K562 (cell line): ENCODE results near the gene FCAMR. TPM values are rescaled to one million over a fixed set of nuclear protein-coding genes. Genes with fewer than 3 reads are reported as not detected.
A peak's percentile ranks its signal among the peaks of the same experiment; 100 is the strongest.

Source experiments
- ATAC-seq: fragments of 200-7000 bp; cut with Tn5 transposase; 3 replicates; pipeline ENCODE4 v1.9.1; 2020; ENCODE audit warnings: moderate library complexity
- BruUV-seq: library from RNA; stranded (reverse); fragments of 400-500 nt; replicated peaks from 2 replicates; lab custom pipeline; 2021; lab: Mats Ljungman, UMichigan
- CTCF ChIA-PET: fragments of 300-600 bp; formaldehyde crosslinking; extraction: SDS; loops from one replicate; lab custom pipeline; 2021; ENCODE audit warnings: low intra/inter-chr PET ratio; lab: Yijun Ruan, JAX
- POLR2A ChIA-PET: fragments of 300-600, 350-650 bp; sonication (Branson Sonifier 250); formaldehyde crosslinking; extraction: SDS; loops from one replicate; lab custom pipeline; 2021; ENCODE audit warnings: antibody characterized with exemption, inconsistent platforms; lab: Yijun Ruan, JAX
- DNase-seq, 4 experiments: peaks; one replicate each; pipeline versions ENCODE4 v3.0.0 to v3.0.0-alpha.2; 2011 to 2018; ENCODE audit warnings: low spot score in 3 of 4, mixed read lengths in 3 of 4; ENCODE audit errors: extremely low read depth in 1 of 4
- FAIRE-seq: peaks from 2 replicates; lab custom pipeline; 2011; peaks lifted over from hg19 to GRCh38; lab: Jason Lieb, UNC
- H2AFZ ChIP-seq: 2 replicates; pipeline ENCODE4 v1.6.0; 2011; ENCODE audit warnings: low read depth, low read length, control low read depth, inconsistent platforms
- H3K27ac ChIP-seq: fragments of 200-600 bp; 3 replicates; pipeline ENCODE4 v1.8.0; 2011; ENCODE audit warnings: low read depth, mild to moderate bottlenecking, control low read depth, inconsistent platforms, low read length, moderate library complexity, mixed read lengths; ENCODE audit errors: extremely low read depth
- H3K27me3 ChIP-seq, 2 experiments: fragments of 300-600 bp in 1 of 2; 2 replicates in 1 of 2; 3 replicates in 1 of 2; pipeline versions ENCODE4 v1.6.0 to v1.8.0; 2011; ENCODE audit warnings: inconsistent platforms in 2 of 2, low read length in 2 of 2, mild to moderate bottlenecking in 1 of 2, mixed read lengths in 1 of 2, moderate library complexity in 1 of 2; ENCODE audit not compliant: control insufficient read depth in 2 of 2, insufficient read depth in 2 of 2
- H3K36me3 ChIP-seq: fragments of 300-600 bp; 3 replicates; pipeline ENCODE4 v1.8.0; 2011; ENCODE audit warnings: mild to moderate bottlenecking, low read length, inconsistent platforms; ENCODE audit not compliant: control insufficient read depth, insufficient read depth
- H3K4me1 ChIP-seq, 2 experiments: fragments of 200-600 bp in 1 of 2; replicated peaks in 1 of 2; 2 replicates in 1 of 2; 3 replicates in 1 of 2; pipeline versions ENCODE4 v1.5.1 to v1.8.0; 2011; ENCODE audit warnings: inconsistent platforms in 2 of 2, low read length in 2 of 2, mild to moderate bottlenecking in 1 of 2, mixed read lengths in 1 of 2, moderate library complexity in 1 of 2; ENCODE audit not compliant: control insufficient read depth in 2 of 2, insufficient read depth in 2 of 2
- H3K4me2 ChIP-seq: 2 replicates; pipeline ENCODE4 v1.6.1; 2011; ENCODE audit warnings: low read length, control low read depth, inconsistent platforms, mixed read lengths; ENCODE audit not compliant: insufficient read depth
- H3K4me3 ChIP-seq: fragments of 200-600 bp; sonication (generic), shearing (Covaris generic); 2 replicates; pipeline ENCODE4 v1.5.1; 2016; ENCODE audit warnings: control low read depth, inconsistent platforms
- H3K79me2 ChIP-seq: fragments of 200-600 bp; 3 replicates; pipeline ENCODE4 v1.8.0; 2011; ENCODE audit warnings: low read length, inconsistent platforms; ENCODE audit not compliant: control insufficient read depth, insufficient read depth
- H3K9ac ChIP-seq, 2 experiments: 2 replicates each; pipeline versions ENCODE4 v1.6.0 to v1.6.1; 2011; ENCODE audit warnings: low read depth in 2 of 2, low read length in 2 of 2, control low read depth in 1 of 2, inconsistent platforms in 1 of 2, mild to moderate bottlenecking in 1 of 2, mixed read lengths in 1 of 2; ENCODE audit not compliant: insufficient read depth in 1 of 2
- H3K9me1 ChIP-seq: one replicate; pipeline ENCODE4 v1.6.0; 2011; ENCODE audit warnings: inconsistent platforms, mild to moderate bottlenecking, low read length, moderate library complexity; ENCODE audit not compliant: control insufficient read depth, insufficient read depth
- H3K9me3 ChIP-seq: replicated peaks from 2 replicates; pipeline ENCODE4 v1.5.1; 2011; ENCODE audit warnings: low read depth, low read length, inconsistent platforms; ENCODE audit not compliant: control insufficient read depth, insufficient read depth
- H4K20me1 ChIP-seq: replicated peaks from 2 replicates; pipeline ENCODE4 v1.6.1; 2011; ENCODE audit warnings: low read length, inconsistent platforms, mixed read lengths; ENCODE audit not compliant: control insufficient read depth, insufficient read depth
- PKNOX1 ChIP-seq: fragments of 450-650 bp; IDR thresholded peaks from 2 replicates; pipeline ENCODE4 v1.6.1; 2016
- ZBTB9 ChIP-seq: fragments of 450-650 bp; formaldehyde crosslinking; IDR thresholded peaks from 2 replicates; pipeline ENCODE4 v1.4.0; 2020; ENCODE audit warnings: mild to moderate bottlenecking, moderate library complexity
- WGBS: fragments of 100-300 bp; shearing (Covaris generic); methylation state at CpG from one replicate; pipeline ENCODE4 v1.1.6; 2016; ENCODE audit warnings: low coverage, mixed read lengths; ENCODE audit not compliant: insufficient coverage; ENCODE audit errors: missing lambda C conversion rate; 5-methylcytosine and 5-hydroxymethylcytosine counted together
- in situ Hi-C: fragments of 300-500 bp; cut with MboI; formaldehyde crosslinking; loops from 4 replicates; pipeline ENCODE4 v1.15.0; 2018; ENCODE audit warnings: inconsistent platforms, mixed read lengths
- intact Hi-C: fragments of 100-400 bp; cut with micrococcal nuclease; formaldehyde crosslinking; loops from 2 replicates; pipeline ENCODE4 v1.14.2; 2022
- polyA plus RNA-seq, 8 experiments: library from polyadenylated mRNA; depleted of rRNA in 4 of 8; stranded (reverse) in 5 of 8; unstranded in 3 of 8; fragments of >200 nt; fragmentation: Nextera tagmentation in 2 of 8; fragmentation: Illumina TruSeq in 1 of 8; extraction: Ambion mirVana in 2 of 8; extraction: Trizol in 1 of 8; gene quantifications; 2 replicates each; pipeline versions ENCODE4 v1.2.1 to v1.2.3, GENCODE V29; 2011 to 2014; ENCODE audit warnings: inconsistent platforms in 1 of 8, missing spikeins in 1 of 8
- total RNA-seq, 7 experiments: library from RNA; depleted of rRNA in 6 of 7; stranded (reverse); fragments of >200 nt in 6 of 7; fragmentation: Illumina TruSeq in 2 of 7; extraction: Trizol in 2 of 7; gene quantifications; 2 replicates each; pipeline versions ENCODE4 v1.2.1 to v1.2.3, GENCODE V29; 2011 to 2021; ENCODE audit warnings: low replicate concordance in 1 of 7

The FCAMR gene
- total and polyA plus RNA-seq, 9 of the 15 experiments (the other 6 are each of a cell fraction or from before 2014, with no cell fraction given), result not detected

GRCh38 chr1:206915030-206915735 is 55.1 kb downstream of the FCAMR start:
- no peak overlapping the region for H3K4me3 ChIP-seq
- no peaks in the 10 kb centered on the region for H3K9me1 ChIP-seq
- no peak overlapping the region for H2AFZ ChIP-seq
- H3K79me2 ChIP-seq, result no peaks in the 10 kb centered on the region
- 0 out of 2 replicates have a peak, but pooled peaks cover 3% of the 10 kb centered on the region for H4K20me1 ChIP-seq
- in situ Hi-C loops (loop anchor here (25.0 kb wide), 1 partner anchor 303 kb away; the partner anchor contains the start of gene EIF2D), intact Hi-C loops (no loop called here)
- H3K4me2 ChIP-seq, result no peak overlapping the region
- WGBS, result 8% methylated on average over 15 of the region's 15 CpGs
- ChIA-PET CTCF (interaction anchor here (1.1 kb wide), 1 partner anchor 307 kb away, joined by 3 read pairs; no protein-coding TSS in a partner anchor), POLR2A (interaction anchor here (0.6 kb wide), 2 partner anchors 15 to 321 kb away, joined by 3 read pairs; no protein-coding TSS in a partner anchor)
- H3K27me3 ChIP-seq, result peaks cover 37 to 47% of the 10 kb centered on the region in 2 experiments
- no peaks in the 10 kb centered on the region for H3K36me3 ChIP-seq
- H3K9ac ChIP-seq, result no peak overlapping the region
- BruUV-seq, result no TSS peak
- FAIRE-seq (no peak), DNase-seq (no peak), ATAC-seq (no peak)
- no peaks in the 10 kb centered on the region for H3K4me1 ChIP-seq
- no peak overlapping the region for H3K27ac ChIP-seq
- TF ChIP-seq ZBTB9 (CRISPR knock-in tag), result no peak
- peak; percentile 51; the same call in 1 of the 2 replicates for TF ChIP-seq PKNOX1
- no peaks in the 10 kb centered on the region for H3K9me3 ChIP-seq
